Measurements from ENCODE around the gene EED.
A peak's percentile ranks its signal among the peaks of the same experiment; 100 is the strongest.
"Not testable (repeated sequence)": the region's sequence is repeated elsewhere in the genome, so short reads cannot be mapped to it uniquely, and the experiment has no call there.

The EED gene

DNA sequence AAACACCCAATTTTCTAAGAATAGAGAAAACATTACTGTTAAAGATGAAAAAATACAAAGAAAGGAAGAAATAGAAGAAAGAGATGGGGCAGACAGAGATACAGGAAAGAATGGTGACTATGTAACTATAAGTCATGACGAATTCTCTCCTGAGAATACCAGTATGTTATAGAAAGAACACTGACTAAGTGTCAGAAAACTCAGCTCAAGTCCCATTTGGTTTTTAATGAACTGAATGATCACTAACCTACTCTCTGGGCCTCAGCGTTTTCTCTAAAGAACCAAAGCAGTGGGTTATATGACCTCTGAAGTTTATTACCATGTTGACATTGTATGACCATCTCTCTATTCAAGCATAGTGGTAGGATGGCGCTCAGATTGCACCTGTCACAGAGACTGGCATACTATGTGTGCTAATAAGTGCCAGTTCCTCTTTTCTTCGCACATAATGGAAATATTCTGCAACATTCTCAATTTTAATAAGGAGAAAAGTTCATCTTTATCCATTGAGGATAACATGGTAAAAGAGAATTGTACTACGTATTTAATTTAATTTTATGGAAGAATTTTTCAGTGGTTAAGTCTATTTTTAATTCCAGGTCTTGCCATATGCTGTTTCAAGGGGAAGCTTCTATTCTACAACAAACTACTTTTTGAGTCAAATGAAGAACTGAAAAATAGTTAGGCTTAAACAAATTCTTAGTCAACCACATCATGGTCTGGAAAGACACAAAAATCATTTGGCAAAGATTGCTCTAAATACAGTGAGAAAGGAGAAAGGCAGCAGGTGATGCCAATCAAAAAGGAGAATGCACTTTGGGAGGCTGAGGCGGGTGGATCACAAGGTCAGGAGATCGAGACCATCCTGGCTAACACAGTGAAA lies 25.0 kb upstream of the EED start:
- DNase-seq: no peak

DNA sequence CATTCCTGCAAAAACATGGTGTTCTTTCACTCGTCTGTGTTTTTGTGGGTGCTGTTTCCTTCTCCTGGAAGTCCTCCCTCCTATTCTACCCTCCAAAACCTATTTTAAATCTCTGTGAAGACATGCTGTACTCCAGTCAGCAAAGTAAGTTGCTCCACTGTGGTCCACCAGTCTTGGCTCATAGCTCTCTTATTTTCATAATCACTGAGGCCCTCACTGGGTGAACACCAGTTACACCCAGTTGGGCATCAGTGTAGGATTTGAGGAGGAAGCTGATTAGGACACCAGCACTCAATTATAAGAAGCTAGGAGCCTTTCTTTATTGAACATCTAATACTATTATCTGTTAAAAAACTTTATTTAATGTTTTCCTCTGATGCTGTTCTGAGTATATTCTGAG lies 23.9 kb upstream of the EED start:
- peak; percentile 62 for DNase-seq

GRCh38 chr11:86222081-86222480 lies 22.5 kb upstream of the EED start:
- DNase-seq: no peak

GRCh38 chr11:86224575-86224974 lies 20.0 kb upstream of the EED start:
- DNase-seq: not testable (repeated sequence)

- DNase-seq: not testable (repeated sequence)
Observed at GRCh38 chr11:86225344-86225743, 19.2 kb upstream of the EED start.

DNA sequence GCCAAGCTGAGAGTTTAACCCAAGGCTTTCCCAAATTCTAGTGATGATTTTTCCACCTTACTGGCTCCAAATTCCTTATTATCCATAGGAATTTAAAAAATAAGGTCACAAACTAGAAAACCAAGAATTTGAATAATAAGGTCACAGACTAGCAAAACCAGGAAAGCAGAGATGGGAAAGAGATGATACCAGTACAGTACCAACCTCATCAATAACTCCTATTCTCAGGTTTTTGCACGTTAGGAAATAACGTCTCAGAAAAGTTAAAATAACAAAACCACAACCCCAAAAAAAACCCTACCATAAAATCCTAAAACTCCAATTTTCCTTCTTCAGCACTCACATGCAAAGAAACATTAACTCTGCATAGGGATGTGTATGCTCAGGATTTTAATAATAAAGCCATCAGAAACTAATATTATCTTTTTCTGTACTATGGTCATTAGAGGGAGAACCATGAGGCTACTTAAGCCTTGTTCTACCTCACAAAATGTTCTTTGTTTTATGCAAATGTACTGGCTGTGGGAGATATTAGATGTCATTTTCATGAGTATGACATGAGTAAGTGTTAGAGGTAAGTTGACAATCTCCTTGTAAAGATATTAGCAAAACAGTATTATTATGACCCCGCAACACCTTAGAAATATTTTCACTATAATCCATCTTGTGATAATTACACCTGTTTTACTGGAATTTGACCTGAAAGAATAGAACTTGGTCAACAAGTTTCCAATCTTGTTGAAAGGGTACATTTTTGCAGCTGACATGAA lies 16.1 kb upstream of the EED start:
- DNase-seq: no peak

GRCh38 chr11:86229039-86229330 lies 15.6 kb upstream of the EED start:
- not testable (repeated sequence) for DNase-seq

DNA sequence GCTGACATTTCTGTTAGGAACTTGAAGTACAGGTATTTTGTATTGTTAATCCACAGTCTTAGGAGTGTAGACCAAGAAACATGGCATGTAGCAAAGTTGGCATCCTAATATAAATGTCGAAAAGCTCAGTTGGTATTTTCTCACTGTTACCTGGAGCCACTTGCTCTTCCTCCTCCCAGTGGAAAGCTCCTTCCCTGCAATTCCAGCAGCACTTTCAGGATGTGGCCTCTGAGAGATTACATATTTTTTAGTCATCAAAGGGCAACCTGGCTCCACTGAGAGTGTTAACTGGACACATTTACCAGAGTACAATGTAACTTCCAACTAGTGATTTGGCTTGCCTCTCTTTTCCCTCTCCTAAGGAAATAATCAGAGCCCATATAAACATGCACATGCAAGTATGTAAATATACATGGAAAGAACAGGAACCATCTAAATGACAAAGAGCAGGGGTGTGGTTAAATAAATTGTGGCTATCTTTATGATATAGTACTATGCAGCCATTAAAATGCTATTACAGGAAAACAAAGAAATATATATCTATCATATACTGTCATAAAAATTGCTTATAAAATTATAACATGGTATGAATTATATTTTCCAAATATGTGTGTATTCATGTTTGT lies 14.3 kb upstream of the EED start:
- no peak for DNase-seq

- peak; percentile 51 for DNase-seq
Observed at GRCh38 chr11:86230921-86231434, 13.6 kb upstream of the EED start.

DNA sequence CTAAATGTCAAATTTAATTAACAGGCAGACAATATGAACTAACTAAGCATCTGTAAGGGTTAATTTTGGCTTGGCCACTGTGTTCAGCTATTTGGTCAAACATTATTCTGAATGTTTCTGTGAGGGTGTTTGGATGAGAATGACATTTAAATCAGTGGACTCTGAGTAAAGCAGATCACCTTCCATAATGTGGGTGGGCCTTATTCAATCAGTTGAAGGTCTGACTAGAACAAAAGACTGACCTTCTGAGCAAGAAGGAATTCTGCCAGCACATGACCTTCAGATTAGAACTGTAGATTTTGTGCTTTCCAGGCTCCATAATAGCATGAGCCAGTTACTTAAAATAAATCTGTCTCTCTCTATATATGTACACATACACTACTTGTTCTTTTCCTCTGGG lies 12.0 kb upstream of the EED start:
- DNase-seq: no peak

GRCh38 chr11:86234831-86235461 lies 9.6 kb upstream of the EED start:
- no peak for DNase-seq

DNA sequence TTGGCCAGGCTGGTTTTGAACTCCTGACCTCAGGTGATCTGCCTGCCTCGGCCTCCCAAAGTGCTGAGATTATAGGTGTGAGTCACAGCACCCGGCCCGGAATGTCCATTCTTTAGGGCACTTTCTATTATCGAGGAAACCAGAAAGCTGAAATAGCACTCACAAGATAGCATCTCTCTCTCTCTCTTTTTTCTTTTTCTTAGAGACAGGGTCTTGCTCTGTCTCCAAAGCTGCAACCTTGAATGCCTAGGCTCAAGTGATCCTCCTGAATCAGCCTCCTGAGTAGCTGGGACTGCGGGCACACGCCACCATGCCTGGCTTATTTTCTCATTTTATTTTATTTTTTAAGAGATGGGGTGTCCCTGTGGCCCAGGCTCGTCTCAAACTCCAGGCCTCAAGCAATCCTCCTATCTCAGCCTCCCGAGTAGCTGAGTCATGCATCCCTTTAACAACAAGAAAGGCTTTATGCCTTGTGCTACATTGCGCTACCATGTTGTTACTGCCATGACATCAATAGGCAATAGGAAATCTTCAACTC lies 7.2 kb upstream of the EED start:
- DNase-seq: no peak

GRCh38 chr11:86240164-86240563 lies 4.4 kb upstream of the EED start:
- no peak for DNase-seq

- peak; percentile 53 for DNase-seq
Observed at GRCh38 chr11:86241956-86242535, 2.5 kb upstream of the EED start.

- no peak for DNase-seq
Observed at GRCh38 chr11:86243396-86243795, 1.2 kb upstream of the EED start.

DNA sequence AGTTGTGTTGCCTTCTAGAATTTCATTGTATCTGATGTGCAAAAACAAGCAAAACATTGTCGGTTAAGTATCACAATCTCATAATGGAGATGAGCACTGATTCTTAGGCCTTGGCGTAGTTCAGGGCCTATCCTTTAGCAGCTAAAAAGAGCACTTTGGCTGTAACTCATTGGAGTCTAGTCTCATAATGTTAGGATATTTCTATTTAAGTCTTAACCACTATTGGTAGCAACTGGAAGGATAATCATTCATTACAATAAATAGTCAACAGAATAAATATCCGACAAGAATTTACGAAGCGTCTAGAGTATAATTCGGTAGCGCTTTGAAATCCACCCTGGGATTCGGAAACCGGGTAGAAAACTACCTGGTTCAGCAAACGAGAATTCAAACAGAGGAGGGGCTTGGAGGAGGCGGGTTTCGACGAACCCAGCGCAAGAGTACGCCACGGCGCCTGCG lies 461 bp upstream of the EED start:
- DNase-seq: peak; percentile 86

DNA sequence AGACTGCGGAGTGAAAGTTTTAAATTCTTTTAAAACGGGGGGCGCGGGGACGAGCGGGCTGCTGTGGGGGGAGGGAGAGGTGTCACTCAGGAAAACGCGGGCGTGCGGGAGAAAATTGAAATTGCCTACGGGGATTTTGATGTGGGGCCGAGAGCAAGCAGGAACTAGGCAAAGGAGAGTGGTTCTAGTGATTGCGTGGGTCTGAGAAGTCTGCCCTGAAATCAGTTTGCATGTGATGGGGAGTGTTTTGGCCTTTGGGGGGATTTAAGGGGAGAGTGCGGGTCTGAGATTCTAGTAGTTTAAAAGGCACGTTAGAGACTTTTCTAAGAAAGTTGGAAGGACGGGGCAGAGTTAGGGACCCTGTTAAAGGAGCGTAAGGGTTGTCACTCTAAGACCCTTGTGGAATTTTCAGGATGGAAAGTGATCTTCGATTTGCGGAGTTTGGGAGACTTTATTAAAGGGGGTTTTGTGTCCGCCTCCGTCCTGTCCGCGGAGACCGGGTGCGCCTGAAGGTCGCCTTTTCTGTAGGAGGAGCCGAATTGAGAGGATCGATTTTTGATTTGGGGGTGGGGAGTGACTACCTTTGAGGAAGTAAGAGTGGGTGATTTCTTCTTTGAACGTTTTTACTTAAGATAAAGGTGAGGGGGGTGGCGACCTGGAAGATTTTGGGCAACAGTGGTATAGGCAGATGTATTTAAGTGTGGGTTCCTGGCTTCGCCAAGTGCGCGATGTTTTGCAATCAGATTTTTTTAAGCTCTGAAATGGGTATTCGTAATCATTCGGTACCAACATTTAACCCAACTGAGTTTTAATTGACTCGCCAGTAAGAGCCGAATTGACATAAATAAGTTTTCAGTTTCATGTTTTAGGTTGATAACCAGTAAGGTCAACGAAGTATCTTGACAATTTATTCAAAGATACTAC lies 1.1 kb downstream of the EED start:
- DNase-seq: peak; percentile 19

DNA sequence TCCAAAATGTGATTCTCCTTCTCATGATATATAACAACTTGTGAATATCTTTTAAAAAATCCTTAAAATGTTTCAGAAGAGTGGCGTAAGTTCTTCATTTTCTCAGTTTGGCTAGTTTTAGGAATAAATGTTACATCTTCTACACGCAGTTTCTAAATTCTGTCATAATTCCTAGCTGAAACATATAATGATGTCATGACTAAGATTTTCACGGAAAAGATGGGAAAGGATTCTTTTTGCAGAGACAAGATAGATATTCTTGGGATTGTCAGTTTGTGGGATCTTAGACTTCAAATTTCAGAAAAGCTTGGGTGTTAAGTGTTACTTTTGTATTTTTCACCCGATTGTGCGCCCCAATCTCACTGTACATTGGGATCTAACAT lies 1.7 kb downstream of the EED start:
- peak; percentile 2 for DNase-seq

DNA sequence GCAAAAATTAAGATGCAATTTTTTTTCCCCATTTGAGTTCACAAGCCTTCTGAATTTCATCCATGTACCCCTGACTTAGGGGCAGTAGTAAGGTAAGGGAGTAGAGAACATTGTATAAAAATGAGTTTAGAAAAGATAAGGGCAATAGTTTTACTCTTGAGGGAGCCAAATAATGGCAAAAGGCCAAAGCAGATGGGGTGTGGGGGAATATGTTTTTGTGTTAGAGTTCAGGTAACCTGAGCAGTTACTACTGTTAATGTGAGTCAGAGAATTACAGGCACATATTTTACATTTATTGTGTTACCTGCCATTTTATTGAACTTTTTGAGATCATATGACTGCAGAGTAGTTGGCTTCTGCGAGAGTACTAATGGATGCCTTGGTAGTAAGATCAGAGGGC lies 3.1 kb downstream of the EED start:
- no peak for DNase-seq

- no peak for DNase-seq
Observed at GRCh38 chr11:86248609-86249008, 4.1 kb downstream of the EED start.

Measured in inflammatory macrophage treated with lipopolysaccharide for 4 hours (primary cell).